GM12801 (cell line): ENCODE measurements around the gene HOATZ.

Experiments
- TF ChIP-seq, protein P1 (sequence below): IDR thresholded peaks from one replicate; pipeline ENCODE4 v1.5.1; 2011; ENCODE audit warnings: control low read depth; ENCODE audit not compliant: insufficient read length; ENCODE audit errors: extremely low read depth

The HOATZ gene

DNA sequence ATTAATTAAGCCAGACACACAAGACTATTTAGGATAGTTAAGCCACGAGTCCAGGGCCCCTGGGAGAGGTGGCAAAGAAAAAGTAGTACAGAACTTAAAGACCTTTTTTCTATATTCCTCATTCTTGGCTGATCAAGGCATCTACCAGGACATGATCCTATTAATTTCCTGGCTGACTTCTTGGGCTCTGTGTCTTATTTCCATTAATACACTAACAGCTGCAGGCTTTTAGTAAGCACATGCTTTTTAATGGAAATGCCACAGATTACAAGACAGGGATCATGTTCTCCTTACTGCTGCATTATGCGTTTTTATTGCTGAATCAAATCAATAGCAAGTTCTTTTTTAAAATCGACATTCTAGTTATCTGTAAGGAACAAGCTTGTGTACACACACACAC, 37.6 kb upstream of the HOATZ start:
- TF ChIP-seq, protein P1, sequence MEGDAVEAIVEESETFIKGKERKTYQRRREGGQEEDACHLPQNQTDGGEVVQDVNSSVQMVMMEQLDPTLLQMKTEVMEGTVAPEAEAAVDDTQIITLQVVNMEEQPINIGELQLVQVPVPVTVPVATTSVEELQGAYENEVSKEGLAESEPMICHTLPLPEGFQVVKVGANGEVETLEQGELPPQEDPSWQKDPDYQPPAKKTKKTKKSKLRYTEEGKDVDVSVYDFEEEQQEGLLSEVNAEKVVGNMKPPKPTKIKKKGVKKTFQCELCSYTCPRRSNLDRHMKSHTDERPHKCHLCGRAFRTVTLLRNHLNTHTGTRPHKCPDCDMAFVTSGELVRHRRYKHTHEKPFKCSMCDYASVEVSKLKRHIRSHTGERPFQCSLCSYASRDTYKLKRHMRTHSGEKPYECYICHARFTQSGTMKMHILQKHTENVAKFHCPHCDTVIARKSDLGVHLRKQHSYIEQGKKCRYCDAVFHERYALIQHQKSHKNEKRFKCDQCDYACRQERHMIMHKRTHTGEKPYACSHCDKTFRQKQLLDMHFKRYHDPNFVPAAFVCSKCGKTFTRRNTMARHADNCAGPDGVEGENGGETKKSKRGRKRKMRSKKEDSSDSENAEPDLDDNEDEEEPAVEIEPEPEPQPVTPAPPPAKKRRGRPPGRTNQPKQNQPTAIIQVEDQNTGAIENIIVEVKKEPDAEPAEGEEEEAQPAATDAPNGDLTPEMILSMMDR = no peak

DNA sequence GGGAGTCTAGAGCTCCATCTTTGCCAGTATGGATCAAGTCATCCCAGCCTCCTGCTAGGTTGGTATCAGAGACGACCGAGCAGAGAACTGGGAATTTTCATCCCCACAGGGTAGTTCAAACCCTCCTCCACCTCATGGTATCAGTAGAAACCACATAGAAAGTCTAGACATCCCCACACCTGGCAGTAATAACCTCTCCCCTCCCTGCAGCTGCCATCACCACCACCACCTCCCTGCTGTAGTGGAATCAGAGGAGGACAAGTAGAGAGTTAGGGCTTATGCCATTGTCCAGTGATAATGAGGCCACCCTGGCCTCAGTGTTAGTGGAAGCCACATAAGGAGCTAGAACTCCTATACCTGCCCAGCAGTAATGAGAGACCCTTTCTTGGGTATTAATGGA, 36.7 kb upstream of the HOATZ start:
- TF ChIP-seq, protein P1 = no peak

DNA sequence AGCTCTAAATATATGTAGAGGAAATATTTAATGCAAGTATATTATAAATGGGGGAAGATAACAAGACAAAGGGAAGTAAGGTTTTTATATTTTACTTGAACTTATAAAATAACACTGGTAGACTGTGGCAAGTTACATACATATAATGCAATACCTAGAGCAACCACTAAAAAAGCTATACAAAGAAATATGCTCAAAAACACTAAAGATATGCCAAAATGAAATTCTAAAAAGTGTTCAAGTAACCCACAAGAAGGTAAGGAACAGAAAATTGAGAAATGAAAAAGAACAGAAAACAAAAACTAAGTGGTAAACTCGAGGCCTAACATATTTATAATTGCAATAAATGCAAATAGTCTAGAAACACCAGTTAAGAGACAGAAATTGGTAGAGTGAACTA, 34.9 kb upstream of the HOATZ start:
- TF ChIP-seq, protein P1 = no peak

DNA sequence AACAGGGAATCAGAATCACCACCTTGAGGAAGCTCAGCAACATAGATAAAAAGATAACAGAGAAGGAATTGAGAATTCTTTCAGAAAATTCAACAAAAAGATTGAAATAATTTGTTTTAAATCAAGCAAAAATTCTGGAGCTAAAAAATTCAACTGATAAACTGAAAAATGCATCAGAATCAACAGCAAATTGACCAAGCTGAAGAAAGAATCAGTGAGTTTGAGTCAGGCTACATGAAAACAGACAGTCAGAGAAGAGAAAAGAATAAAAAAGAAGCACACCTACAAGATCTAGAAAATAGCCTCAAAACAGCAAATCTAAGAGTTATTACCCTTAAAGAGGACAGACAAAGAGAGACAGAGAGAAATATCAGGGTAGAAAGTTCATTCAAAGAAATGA, 31.1 kb upstream of the HOATZ start:
- TF ChIP-seq, protein P1 = no peak

DNA sequence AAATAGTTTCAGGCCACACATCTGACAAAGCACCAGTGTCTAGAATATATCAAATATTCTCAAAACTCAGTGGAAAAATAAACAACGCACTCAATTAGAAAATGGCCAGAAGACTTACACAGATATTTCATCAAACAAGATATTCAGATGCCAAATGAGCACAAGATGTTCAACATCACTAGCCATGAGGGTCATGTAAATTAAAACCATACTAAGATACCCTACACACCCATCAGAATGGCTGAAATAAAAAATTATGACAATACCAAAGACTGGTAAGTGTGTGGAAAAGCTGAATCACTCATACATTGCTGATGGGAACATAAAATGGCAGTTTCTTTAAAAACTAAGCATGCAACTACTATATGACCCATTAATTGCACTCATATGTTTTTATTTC, 24.1 kb upstream of the HOATZ start:
- TF ChIP-seq, protein P1 = no peak

DNA sequence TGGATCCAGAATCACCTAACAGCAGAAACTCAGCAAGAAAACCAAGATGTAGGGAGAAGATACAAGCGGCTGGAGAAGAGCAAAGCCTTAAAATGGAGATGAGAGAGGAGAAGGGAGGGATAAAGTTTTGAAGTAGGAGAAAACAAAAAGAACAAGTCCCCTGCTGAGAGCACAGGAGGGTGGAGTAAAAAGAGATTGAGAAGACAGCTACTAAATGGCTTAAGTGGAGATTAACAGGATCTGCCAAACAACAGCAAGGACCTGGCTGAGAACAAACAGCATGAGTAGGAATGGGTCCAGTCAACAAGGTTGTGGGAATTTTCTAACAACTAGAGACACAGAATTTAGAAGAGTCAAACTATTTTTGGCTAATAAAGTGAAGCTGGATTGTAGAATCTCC, 20.5 kb upstream of the HOATZ start:
- TF ChIP-seq, protein P1 = no peak

DNA sequence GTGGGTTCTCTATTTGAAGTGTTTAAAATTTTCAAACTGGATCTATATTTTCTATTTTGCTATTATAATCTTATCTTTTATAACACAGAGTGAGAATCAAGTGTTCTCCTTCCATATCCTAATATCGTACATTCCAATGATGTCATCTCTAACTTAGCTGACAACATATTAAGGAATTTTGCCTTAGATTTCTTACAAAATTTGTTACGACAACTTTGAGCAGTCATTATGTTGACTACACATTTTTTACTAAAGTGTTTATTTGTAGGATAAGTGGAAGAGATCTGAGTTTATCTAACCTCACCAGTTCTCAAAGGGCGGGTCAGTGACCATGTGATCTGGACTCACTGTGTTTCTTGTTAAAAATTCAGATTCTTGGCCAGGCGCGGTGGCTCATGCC, 15.1 kb upstream of the HOATZ start:
- TF ChIP-seq, protein P1 = no peak

DNA sequence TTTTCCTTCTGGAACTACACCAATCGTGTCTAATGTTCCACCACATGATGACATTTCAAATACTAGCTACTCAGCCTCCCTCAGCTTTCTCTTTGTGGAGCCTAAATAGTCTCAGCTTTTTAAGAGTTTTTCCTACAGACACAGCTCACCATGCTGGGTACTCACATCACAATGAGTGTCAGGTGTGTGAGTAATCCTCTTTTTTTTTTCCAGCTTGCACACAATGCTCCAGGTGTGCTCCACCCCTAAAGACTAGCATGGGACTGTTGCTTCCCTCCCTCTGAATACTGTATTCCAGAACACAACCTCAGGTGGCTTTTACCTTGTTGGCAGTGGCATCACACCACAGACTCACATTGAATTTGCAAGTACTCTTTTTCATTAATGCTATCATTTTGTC, 14.1 kb upstream of the HOATZ start:
- TF ChIP-seq, protein P1 = no peak
